ENCODE data around the gene ABCG5.

- TF ChIP-seq, protein P1, sequence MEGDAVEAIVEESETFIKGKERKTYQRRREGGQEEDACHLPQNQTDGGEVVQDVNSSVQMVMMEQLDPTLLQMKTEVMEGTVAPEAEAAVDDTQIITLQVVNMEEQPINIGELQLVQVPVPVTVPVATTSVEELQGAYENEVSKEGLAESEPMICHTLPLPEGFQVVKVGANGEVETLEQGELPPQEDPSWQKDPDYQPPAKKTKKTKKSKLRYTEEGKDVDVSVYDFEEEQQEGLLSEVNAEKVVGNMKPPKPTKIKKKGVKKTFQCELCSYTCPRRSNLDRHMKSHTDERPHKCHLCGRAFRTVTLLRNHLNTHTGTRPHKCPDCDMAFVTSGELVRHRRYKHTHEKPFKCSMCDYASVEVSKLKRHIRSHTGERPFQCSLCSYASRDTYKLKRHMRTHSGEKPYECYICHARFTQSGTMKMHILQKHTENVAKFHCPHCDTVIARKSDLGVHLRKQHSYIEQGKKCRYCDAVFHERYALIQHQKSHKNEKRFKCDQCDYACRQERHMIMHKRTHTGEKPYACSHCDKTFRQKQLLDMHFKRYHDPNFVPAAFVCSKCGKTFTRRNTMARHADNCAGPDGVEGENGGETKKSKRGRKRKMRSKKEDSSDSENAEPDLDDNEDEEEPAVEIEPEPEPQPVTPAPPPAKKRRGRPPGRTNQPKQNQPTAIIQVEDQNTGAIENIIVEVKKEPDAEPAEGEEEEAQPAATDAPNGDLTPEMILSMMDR (IDR thresholded peaks at IDR 0.05 in 4 of 5, conservative IDR thresholded peaks at IDR 0.05 in 1 of 5): no peak
- no peak for TF ChIP-seq POLR2A (IDR thresholded peaks at IDR 0.05)
Observed at GRCh38 chr2:43788646-43789045, 50.0 kb downstream of the ABCG5 start.
